Measurements from ENCODE around the gene MYO1D. TPM values are rescaled to one million over a fixed set of nuclear protein-coding genes. Genes with fewer than 3 reads are reported as not detected.

The MYO1D gene
- total and polyA plus RNA-seq, 2 donors (not counting 3 experiments of a cell fraction or from before 2014, with no cell fraction given) = 37.8 to 85.5 TPM

DNA sequence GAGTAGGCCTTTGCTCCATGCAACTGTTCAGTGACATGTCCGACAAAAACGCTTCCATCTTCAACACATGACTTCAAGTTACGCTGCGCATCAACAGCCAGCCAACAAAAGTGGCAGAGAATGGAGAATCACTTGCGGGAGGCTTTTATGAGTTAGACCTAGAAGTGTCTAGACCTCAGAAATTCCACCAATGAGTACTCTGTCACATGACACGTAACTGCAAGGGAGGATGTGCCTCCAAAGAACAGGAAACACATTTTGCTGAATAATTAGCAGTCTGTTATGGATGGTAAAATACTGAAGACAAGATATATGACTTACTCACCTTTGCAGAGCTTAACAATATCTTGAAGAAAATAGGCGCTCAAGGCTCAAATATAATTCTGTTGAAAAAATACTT is 62.1 kb downstream of the MYO1D start:
- no TSS peak for BruUV-seq (replicated peaks)
- H3K4me3 ChIP-seq (replicated peaks in 1 of 3; ENCODE audit: insufficient read depth in 1 of 3, low read depth in 1 of 3, low read length in 3 of 3) = no peak overlapping the region
- H3K27ac ChIP-seq (ENCODE audit: insufficient read depth, low read depth, low read length) = no peak overlapping the region
- TF ChIP-seq POLR2AphosphoS5 (IDR thresholded peaks at IDR 0.05; ENCODE audit: insufficient read depth, low read depth, low read length) = no peak
- TF ChIP-seq POLR2A (IDR thresholded peaks at IDR 0.05; ENCODE audit: low read depth, low read length) = no peak
- intact Hi-C loops (cut with micrococcal nuclease) (no loop called here), dilution Hi-C loops (cut with MboI; ENCODE audit: extremely low pct_ligation_motif_present, low sequenced_read_pairs) (no loop called here)
- H3K9me1 ChIP-seq (replicated peaks; ENCODE audit: control insufficient read depth, extremely low read depth, insufficient read depth, low read length) = no peaks in the 10 kb centered on the region
- POLR2A ChIA-PET = no interaction called here
- no peak overlapping the region for H3K9ac ChIP-seq (replicated peaks; ENCODE audit: extremely low read depth, insufficient read depth, low read length)
- CTCF ChIA-PET = interaction anchor here (0.7 kb wide), 1 partner anchor 63 kb away, joined by 3 read pairs; no protein-coding TSS in a partner anchor
- H3K4me2 ChIP-seq (ENCODE audit: insufficient read depth, low read length) = no peak overlapping the region
- H3K4me1 ChIP-seq (ENCODE audit: control insufficient read depth, extremely low read depth, insufficient read depth, low read length) = peaks cover 20% of the 10 kb centered on the region
- H3K9me3 ChIP-seq (replicated peaks; ENCODE audit: control insufficient read depth, insufficient read depth, low read length) = no peaks in the 10 kb centered on the region
- DNase-seq (ENCODE audit: low read depth, low spot score) (peak; percentile 53), FAIRE-seq (no peak)
- peaks cover 5% of the 10 kb centered on the region for H3K79me2 ChIP-seq (ENCODE audit: control insufficient read depth, insufficient read depth, low read length)
- H2AFZ ChIP-seq (ENCODE audit: low read depth, low read length) = no peak overlapping the region
- H3K27me3 ChIP-seq (ENCODE audit: control insufficient read depth in 2 of 2, insufficient read depth in 2 of 2, low read length in 2 of 2) = no peaks in the 10 kb centered on the region
- H3K36me3 ChIP-seq (ENCODE audit: control insufficient read depth in 2 of 2, extremely low read depth in 1 of 2, insufficient read depth in 2 of 2, low read length in 2 of 2) = no peaks in the 10 kb centered on the region
- no peaks in the 10 kb centered on the region for H4K20me1 ChIP-seq (replicated peaks; ENCODE audit: control insufficient read depth, extremely low read depth, insufficient read depth, low read length)

DNA sequence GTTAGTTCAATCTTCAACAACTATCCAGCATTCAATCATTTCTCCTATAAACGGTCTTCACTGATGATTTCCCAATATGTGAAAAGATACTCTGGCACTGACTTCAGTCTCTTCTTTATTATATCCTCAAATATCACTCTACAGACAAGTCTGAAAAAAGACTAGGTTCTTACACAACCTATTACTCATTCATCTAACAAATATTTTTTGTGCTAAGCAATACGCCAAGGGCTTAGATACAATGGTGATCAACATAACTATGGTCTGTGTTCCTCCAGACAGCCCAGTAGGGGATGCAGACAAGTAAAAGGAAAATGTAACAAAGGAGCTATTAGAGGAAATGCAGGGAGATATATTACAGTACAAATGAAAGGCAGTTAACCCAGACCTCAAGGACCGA is 63.9 kb downstream of the MYO1D start:
- Histone ChIP-seq H3K27ac (ENCODE audit: insufficient read depth, low read depth, low read length) (no peak overlapping the region), H3K36me3 (ENCODE audit: control insufficient read depth in 2 of 2, extremely low read depth in 1 of 2, insufficient read depth in 2 of 2, low read length in 2 of 2) (no peaks in the 10 kb centered on the region), H4K20me1 (replicated peaks; ENCODE audit: control insufficient read depth, extremely low read depth, insufficient read depth, low read length) (no peaks in the 10 kb centered on the region), H3K27me3 (ENCODE audit: control insufficient read depth in 2 of 2, insufficient read depth in 2 of 2, low read length in 2 of 2) (no peaks in the 10 kb centered on the region), H3K4me2 (ENCODE audit: insufficient read depth, low read length) (no peak overlapping the region), H3K4me3 (replicated peaks in 1 of 3; ENCODE audit: insufficient read depth in 1 of 3, low read depth in 1 of 3, low read length in 3 of 3) (no peak overlapping the region), H3K4me1 (ENCODE audit: control insufficient read depth, extremely low read depth, insufficient read depth, low read length) (peaks cover 15% of the 10 kb centered on the region), H2AFZ (ENCODE audit: low read depth, low read length) (no peak overlapping the region), H3K9me3 (replicated peaks; ENCODE audit: control insufficient read depth, insufficient read depth, low read length) (no peaks in the 10 kb centered on the region), H3K79me2 (ENCODE audit: control insufficient read depth, insufficient read depth, low read length) (peaks cover 5% of the 10 kb centered on the region), H3K9ac (replicated peaks; ENCODE audit: extremely low read depth, insufficient read depth, low read length) (no peak overlapping the region), H3K9me1 (replicated peaks; ENCODE audit: control insufficient read depth, extremely low read depth, insufficient read depth, low read length) (no peaks in the 10 kb centered on the region)
- TF ChIP-seq POLR2AphosphoS5 (IDR thresholded peaks at IDR 0.05; ENCODE audit: insufficient read depth, low read depth, low read length) (no peak), POLR2A (IDR thresholded peaks at IDR 0.05; ENCODE audit: low read depth, low read length) (no peak), GATA2 (IDR thresholded peaks at IDR 0.05; ENCODE audit: insufficient read depth, insufficient read length, low read depth, low read length) (no peak), CTCF (IDR thresholded peaks at IDR 0.05; ENCODE audit: extremely low read depth in 1 of 2, insufficient read depth in 1 of 2, low read depth in 1 of 2, low read length in 2 of 2) (no peak), JUN (IDR thresholded peaks at IDR 0.05; ENCODE audit: borderline replicate concordance, insufficient read depth, insufficient read length, low read depth) (no peak), MYC (IDR thresholded peaks at IDR 0.05; ENCODE audit: low read depth, low read length) (no peak), EZH2 (IDR thresholded peaks at IDR 0.05; ENCODE audit: borderline replicate concordance, low read depth, low read length, severe bottlenecking) (no peak), MAX (IDR thresholded peaks at IDR 0.05; ENCODE audit: insufficient read depth, insufficient read length) (no peak), FOS (IDR thresholded peaks at IDR 0.05; ENCODE audit: borderline replicate concordance, insufficient read depth, low read length) (no peak)
- FAIRE-seq = no peak
- intact Hi-C loops (cut with micrococcal nuclease) = no loop called here
- ChIA-PET CTCF (interaction anchor here (1.4 kb wide), 1 partner anchor 64 kb away, joined by 6 read pairs; the partner anchor contains the start of gene MYO1D), POLR2A (no interaction called here)
- DNase-seq (ENCODE audit: low read depth, low spot score) = no peak
- dilution Hi-C loops (cut with MboI; ENCODE audit: extremely low pct_ligation_motif_present, low sequenced_read_pairs) = no loop called here
- no TSS peak for BruUV-seq (replicated peaks)
